ENCODE results near the gene PRSS56.

GRCh38 chr2:232483923-232484627 is 36.1 kb upstream of the PRSS56 start:
- TF ChIP-seq CTCF (IDR thresholded peaks at IDR 0.05) (no peak), POLR2A (IDR thresholded peaks at IDR 0.05) (no peak)

All from testis (tissue), 2 donors.